Adrenal gland (tissue), 5 donors: Measurements from ENCODE around the gene DLK2.

Source experiments
- CTCF ChIP-seq, 6 experiments: fragments of 450-650 bp in 4 of 6; fragments of 200-600 bp in 2 of 6; sonication (generic) in 1 of 6; IDR thresholded peaks; 1 replicate in 5 of 6; 2 replicates in 1 of 6; pipeline versions ENCODE4 v1.5.1 to v1.8.0; 2016 to 2021; ENCODE audit warnings: antibody characterized with exemption in 6 of 6, mild to moderate bottlenecking in 2 of 6, moderate library complexity in 1 of 6
- POLR2A ChIP-seq, 2 donors: fragments of 450-650 bp; IDR thresholded peaks; one replicate each; pipeline ENCODE4 v1.6.1; 2017; ENCODE audit warnings: antibody characterized with exemption in 2 of 2, mild to moderate bottlenecking in 2 of 2, moderate library complexity in 1 of 2
- donor health status: DM: no; HTN: no; CAD: no.

- no peak for TF ChIP-seq CTCF (IDR thresholded peaks at IDR 0.05)
- no peak for TF ChIP-seq POLR2A (IDR thresholded peaks at IDR 0.05)
These were observed 16.1 kb upstream of the DLK2 start for GRCh38 chr6:43471399-43471798.
